Panc1 (cell line): ENCODE data around the gene PLEKHA8. TPM values are rescaled to one million over a fixed set of nuclear protein-coding genes. Genes with fewer than 3 reads are reported as not detected.

Experiments used
- ATAC-seq: fragments of 200-7000 bp; cut with Tn5 transposase; 2 replicates; pipeline ENCODE4 v1.9.1; 2020; ENCODE audit warnings: mild to moderate bottlenecking, moderate library complexity
- BruUV-seq: library from RNA; stranded (reverse); fragments of 400-500 nt; replicated peaks from 2 replicates; lab custom pipeline; 2021; lab: Mats Ljungman, UMichigan
- CTCF ChIA-PET: fragments of 300-600 bp; sonication (Branson Sonifier 250); formaldehyde crosslinking; loops from one replicate; lab custom pipeline; 2022; ENCODE audit warnings: antibody characterized with exemption; lab: Charles Lee
- POLR2A ChIA-PET: fragments of 300-600 bp; sonication (Branson Sonifier 250); formaldehyde crosslinking; loops from one replicate; lab custom pipeline; 2022; ENCODE audit warnings: antibody characterized with exemption; lab: Charles Lee
- DNase-seq: peaks from one replicate; pipeline ENCODE4 v3.0.0-alpha.2; 2010; ENCODE audit warnings: low read depth, low spot score
- H3K27ac ChIP-seq: 2 replicates; pipeline ENCODE4 v1.5.1; 2011; ENCODE audit warnings: mild to moderate bottlenecking, low read length, inconsistent platforms
- H3K27me3 ChIP-seq: fragments of 200-500 bp; sonication (Bioruptor generic); 2 replicates; pipeline ENCODE4 v1.6.0; 2014; ENCODE audit warnings: low read length, inconsistent platforms; ENCODE audit not compliant: control insufficient read depth, insufficient read depth
- H3K36me3 ChIP-seq: fragments of 200-500 bp; sonication (Bioruptor generic); 2 replicates; pipeline ENCODE4 v1.5.1; 2014; ENCODE audit warnings: inconsistent platforms, mild to moderate bottlenecking, low read length, moderate library complexity; ENCODE audit not compliant: control insufficient read depth, insufficient read depth
- H3K4me1 ChIP-seq: 2 replicates; pipeline ENCODE4 v1.5.1; 2011; ENCODE audit warnings: inconsistent platforms, mild to moderate bottlenecking, low read length, moderate library complexity; ENCODE audit not compliant: control insufficient read depth, insufficient read depth
- H3K4me3 ChIP-seq, 2 experiments: 2 replicates each; pipeline ENCODE4 v1.5.1; 2011 to 2012; ENCODE audit warnings: low read depth in 2 of 2, low read length in 2 of 2, mild to moderate bottlenecking in 2 of 2, inconsistent platforms in 1 of 2, moderate library complexity in 1 of 2
- H3K9me3 ChIP-seq: fragments of 200-500 bp; sonication (Bioruptor generic); 2 replicates; pipeline ENCODE4 v1.5.1; 2014; ENCODE audit warnings: low read depth, mild to moderate bottlenecking, inconsistent platforms, low read length, moderate library complexity; ENCODE audit not compliant: control insufficient read depth, insufficient read depth
- CTCF ChIP-seq: fragments of 450-650 bp; IDR thresholded peaks from 2 replicates; pipeline ENCODE4 v1.5.1; 2017; ENCODE audit warnings: mild to moderate bottlenecking
- POLR2AphosphoS5 ChIP-seq: IDR thresholded peaks from 2 replicates; pipeline ENCODE4 v1.6.1; 2012; ENCODE audit warnings: mild to moderate bottlenecking, low read depth, low read length, moderate library complexity
- SIN3A ChIP-seq: IDR thresholded peaks from 2 replicates; pipeline ENCODE4 v1.6.1; 2012; ENCODE audit warnings: low read depth, mild to moderate bottlenecking, low read length, moderate library complexity, borderline replicate concordance; ENCODE audit not compliant: insufficient read depth
- TCF7L2 ChIP-seq: IDR thresholded peaks from 2 replicates; pipeline ENCODE4 v1.6.1; 2011; ENCODE audit warnings: mild to moderate bottlenecking, low read depth, low read length, inconsistent platforms
- in situ Hi-C: cut with HindIII; loops from 2 replicates; pipeline ENCODE4 v1.10.0; 2016; ENCODE audit warnings: low sequenced_read_pairs, low pct_unique_long_range_greater_than_20kb
- intact Hi-C: fragments of 100-400 bp; cut with micrococcal nuclease; formaldehyde crosslinking; loops from one replicate; pipeline ENCODE4 v1.10.0; 2022; ENCODE audit not compliant: unreplicated experiment
- total RNA-seq: library from RNA; stranded (reverse); gene quantifications from one replicate; pipeline ENCODE4 v1.2.1, GENCODE V29; 2021; ENCODE audit not compliant: unreplicated experiment
- TF ChIP-seq, protein P1 (sequence below), 2 experiments: IDR thresholded peaks; 2 replicates each; pipeline ENCODE4 v1.6.1; 2011 to 2012; ENCODE audit warnings: low read depth in 2 of 2, control low read depth in 1 of 2, low read length in 1 of 2, mild to moderate bottlenecking in 1 of 2, moderate library complexity in 1 of 2; ENCODE audit not compliant: insufficient read depth in 1 of 2

PLEKHA8 gene
- total RNA-seq, 1 experiment from 2014 or later = 20.7 TPM

GRCh38 chr7:30178748-30179436 is 150.7 kb downstream of the PLEKHA8 start:
- no TSS peak for BruUV-seq
- DNase-seq (no peak), ATAC-seq (no peak; the same call in 1 of the 2 replicates)
- Histone ChIP-seq H3K36me3 (no peaks in the 10 kb centered on the region), H3K27ac (no peak overlapping the region), H3K9me3 (no peaks in the 10 kb centered on the region), H3K4me3 (no peak overlapping the region), H3K4me1 (no peaks in the 10 kb centered on the region), H3K27me3 (no peaks in the 10 kb centered on the region)
- CTCF ChIA-PET = no interaction called here
- TF ChIP-seq TCF7L2 (no peak), SIN3A (no peak), CTCF (no peak), POLR2AphosphoS5 (no peak)
- TF ChIP-seq, protein P1, sequence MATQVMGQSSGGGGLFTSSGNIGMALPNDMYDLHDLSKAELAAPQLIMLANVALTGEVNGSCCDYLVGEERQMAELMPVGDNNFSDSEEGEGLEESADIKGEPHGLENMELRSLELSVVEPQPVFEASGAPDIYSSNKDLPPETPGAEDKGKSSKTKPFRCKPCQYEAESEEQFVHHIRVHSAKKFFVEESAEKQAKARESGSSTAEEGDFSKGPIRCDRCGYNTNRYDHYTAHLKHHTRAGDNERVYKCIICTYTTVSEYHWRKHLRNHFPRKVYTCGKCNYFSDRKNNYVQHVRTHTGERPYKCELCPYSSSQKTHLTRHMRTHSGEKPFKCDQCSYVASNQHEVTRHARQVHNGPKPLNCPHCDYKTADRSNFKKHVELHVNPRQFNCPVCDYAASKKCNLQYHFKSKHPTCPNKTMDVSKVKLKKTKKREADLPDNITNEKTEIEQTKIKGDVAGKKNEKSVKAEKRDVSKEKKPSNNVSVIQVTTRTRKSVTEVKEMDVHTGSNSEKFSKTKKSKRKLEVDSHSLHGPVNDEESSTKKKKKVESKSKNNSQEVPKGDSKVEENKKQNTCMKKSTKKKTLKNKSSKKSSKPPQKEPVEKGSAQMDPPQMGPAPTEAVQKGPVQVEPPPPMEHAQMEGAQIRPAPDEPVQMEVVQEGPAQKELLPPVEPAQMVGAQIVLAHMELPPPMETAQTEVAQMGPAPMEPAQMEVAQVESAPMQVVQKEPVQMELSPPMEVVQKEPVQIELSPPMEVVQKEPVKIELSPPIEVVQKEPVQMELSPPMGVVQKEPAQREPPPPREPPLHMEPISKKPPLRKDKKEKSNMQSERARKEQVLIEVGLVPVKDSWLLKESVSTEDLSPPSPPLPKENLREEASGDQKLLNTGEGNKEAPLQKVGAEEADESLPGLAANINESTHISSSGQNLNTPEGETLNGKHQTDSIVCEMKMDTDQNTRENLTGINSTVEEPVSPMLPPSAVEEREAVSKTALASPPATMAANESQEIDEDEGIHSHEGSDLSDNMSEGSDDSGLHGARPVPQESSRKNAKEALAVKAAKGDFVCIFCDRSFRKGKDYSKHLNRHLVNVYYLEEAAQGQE (IDR thresholded peaks at IDR 0.05; ENCODE audit: insufficient read depth in 1 of 2, low read depth in 2 of 2, low read length in 1 of 2) = no peak
- in situ Hi-C loops (no loop called here), intact Hi-C loops (no loop called here)
- POLR2A ChIA-PET = no interaction called here

Other genes with a start within 250 kb of the PLEKHA8 start
- 2.0 TPM for gene WIPF3, start 221.9 kb upstream of the PLEKHA8 start, total RNA-seq
- gene SCRN1, start 38.6 kb upstream of the PLEKHA8 start, total RNA-seq = 189 TPM
- gene FKBP14, start 1.7 kb upstream of the PLEKHA8 start, total RNA-seq = 36.0 TPM
- gene MTURN, start 106.6 kb downstream of the PLEKHA8 start, total RNA-seq = 1.2 TPM